Measurements from ENCODE around the gene XPC.
A peak's percentile ranks its signal among the peaks of the same experiment; 100 is the strongest.

Gene XPC

DNA sequence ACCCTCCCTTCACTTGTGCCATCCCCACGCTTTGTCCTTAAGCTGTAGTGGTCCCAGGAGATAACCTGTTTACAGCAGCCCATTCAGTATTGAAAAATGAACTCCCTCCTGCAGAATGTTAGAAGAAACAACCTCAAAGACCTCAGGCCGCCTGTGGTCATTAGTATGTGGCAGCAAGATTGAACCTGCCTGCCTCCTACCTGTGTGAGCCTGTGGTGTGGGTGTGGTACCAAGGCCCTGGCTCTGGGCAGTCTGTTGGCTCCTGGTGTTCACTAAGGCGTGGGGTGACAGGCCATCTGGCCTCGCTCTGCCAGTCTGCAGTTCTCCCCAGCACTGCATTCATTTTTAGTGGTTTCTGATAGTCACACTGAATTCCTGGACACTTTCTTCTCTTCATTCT is 21.2 kb upstream of the XPC start:
- Histone ChIP-seq H3K36me3 (ENCODE audit: control insufficient read depth, insufficient read depth, low read length) (peaks cover 7% of the 10 kb centered on the region), H3K9me3 (ENCODE audit: control insufficient read depth, low read length) (no peaks in the 10 kb centered on the region), H3K4me1 (ENCODE audit: control insufficient read depth, insufficient read depth, low read length) (no peaks in the 10 kb centered on the region), H3K4me3 (ENCODE audit: insufficient read depth, low read depth, low read length) (no peak overlapping the region), H3K27me3 (ENCODE audit: control insufficient read depth, insufficient read depth, low read length, poor library complexity, severe bottlenecking) (no peaks in the 10 kb centered on the region), H3K27ac (ENCODE audit: insufficient read depth, low read depth, low read length, poor library complexity, severe bottlenecking) (no peak overlapping the region)
- 93 to 97% methylated on average over 4 of the region's 4 CpGs for WGBS, 2 experiments

DNA sequence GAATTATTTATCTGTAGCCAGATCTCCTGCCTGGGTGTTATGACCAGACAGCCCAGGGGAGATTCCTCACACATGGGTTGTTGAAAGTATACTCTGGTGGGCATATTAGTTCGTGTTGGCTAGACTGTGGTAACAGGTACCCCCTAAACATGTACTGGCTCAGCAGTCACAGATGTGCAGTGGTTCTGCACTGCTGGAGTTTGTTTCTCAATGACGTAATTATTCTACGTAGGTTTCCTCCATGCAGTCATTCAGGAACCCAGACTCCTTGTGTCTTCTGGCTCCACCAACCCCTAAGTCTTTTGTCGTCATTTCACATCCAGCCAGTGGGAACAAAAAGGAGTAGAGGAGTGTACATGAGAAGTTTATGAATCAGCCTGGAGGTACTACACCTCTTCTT is 16.5 kb upstream of the XPC start:
- no peaks in the 10 kb centered on the region for H3K27me3 ChIP-seq (ENCODE audit: control insufficient read depth, insufficient read depth, low read length, poor library complexity, severe bottlenecking)
- H3K4me1 ChIP-seq (ENCODE audit: control insufficient read depth, insufficient read depth, low read length) = no peaks in the 10 kb centered on the region
- H3K4me3 ChIP-seq (ENCODE audit: insufficient read depth, low read depth, low read length) = no peak overlapping the region
- H3K27ac ChIP-seq (ENCODE audit: insufficient read depth, low read depth, low read length, poor library complexity, severe bottlenecking) = no peak overlapping the region
- H3K36me3 ChIP-seq (ENCODE audit: control insufficient read depth, insufficient read depth, low read length) = peaks cover 7% of the 10 kb centered on the region
- no peaks in the 10 kb centered on the region for H3K9me3 ChIP-seq (ENCODE audit: control insufficient read depth, low read length)
- WGBS, 2 experiments = 97% methylated on average over 4 of the region's 4 CpGs

GRCh38 chr3:14188041-14188754 is 9.8 kb upstream of the XPC start:
- WGBS, 2 experiments = 89 to 95% methylated on average over 3 of the region's 4 CpGs

DNA sequence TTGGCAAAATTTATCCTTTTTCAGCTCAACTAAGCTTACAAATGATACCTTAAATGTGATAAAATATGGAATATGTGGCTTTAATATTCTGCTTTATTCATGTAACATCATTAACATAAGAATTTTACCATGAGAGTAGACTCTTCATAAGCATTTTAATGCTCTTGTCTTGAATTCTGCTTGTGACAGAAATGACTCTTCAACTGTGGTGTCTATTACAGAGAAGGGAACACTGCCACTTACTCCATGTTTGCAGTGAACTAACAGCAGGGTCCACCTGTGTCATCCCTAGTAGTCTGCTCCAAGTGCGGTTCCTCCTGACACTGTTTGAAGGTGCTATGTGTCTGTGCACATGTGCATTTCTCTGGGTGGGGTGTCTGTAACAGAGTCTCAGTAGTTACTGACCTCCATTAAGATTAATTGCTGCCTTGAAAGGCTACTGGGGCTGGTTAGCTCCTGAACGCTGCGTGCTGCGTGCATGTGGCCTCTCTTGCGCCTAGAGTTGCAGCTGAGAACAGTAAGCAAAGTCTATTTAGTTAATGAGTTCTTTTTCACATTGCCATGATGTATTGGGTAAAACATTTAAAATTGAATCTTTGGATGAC is 8.6 kb upstream of the XPC start:
- Histone ChIP-seq H3K27me3 (ENCODE audit: control insufficient read depth, insufficient read depth, low read length, poor library complexity, severe bottlenecking) (no peaks in the 10 kb centered on the region), H3K36me3 (ENCODE audit: control insufficient read depth, insufficient read depth, low read length) (peaks cover 15% of the 10 kb centered on the region), H3K27ac (ENCODE audit: insufficient read depth, low read depth, low read length, poor library complexity, severe bottlenecking) (no peak overlapping the region), H3K4me1 (ENCODE audit: control insufficient read depth, insufficient read depth, low read length) (no peaks in the 10 kb centered on the region), H3K9me3 (ENCODE audit: control insufficient read depth, low read length) (no peaks in the 10 kb centered on the region), H3K4me3 (ENCODE audit: insufficient read depth, low read depth, low read length) (no peak overlapping the region)
- 95 to 97% methylated on average over 5 of the region's 5 CpGs for WGBS, 2 experiments

More at GRCh38 chr3:14188041-14188754, 9.8 kb upstream of the XPC start:
- peaks cover 6% of the 10 kb centered on the region for H3K36me3 ChIP-seq (ENCODE audit: control insufficient read depth, insufficient read depth, low read length)
- no peaks in the 10 kb centered on the region for H3K4me1 ChIP-seq (ENCODE audit: control insufficient read depth, insufficient read depth, low read length)
- no peaks in the 10 kb centered on the region for H3K9me3 ChIP-seq (ENCODE audit: control insufficient read depth, low read length)
- H3K4me3 ChIP-seq (ENCODE audit: insufficient read depth, low read depth, low read length) = no peak overlapping the region
- no peak overlapping the region for H3K27ac ChIP-seq (ENCODE audit: insufficient read depth, low read depth, low read length, poor library complexity, severe bottlenecking)
- H3K27me3 ChIP-seq (ENCODE audit: control insufficient read depth, insufficient read depth, low read length, poor library complexity, severe bottlenecking) = no peaks in the 10 kb centered on the region

DNA sequence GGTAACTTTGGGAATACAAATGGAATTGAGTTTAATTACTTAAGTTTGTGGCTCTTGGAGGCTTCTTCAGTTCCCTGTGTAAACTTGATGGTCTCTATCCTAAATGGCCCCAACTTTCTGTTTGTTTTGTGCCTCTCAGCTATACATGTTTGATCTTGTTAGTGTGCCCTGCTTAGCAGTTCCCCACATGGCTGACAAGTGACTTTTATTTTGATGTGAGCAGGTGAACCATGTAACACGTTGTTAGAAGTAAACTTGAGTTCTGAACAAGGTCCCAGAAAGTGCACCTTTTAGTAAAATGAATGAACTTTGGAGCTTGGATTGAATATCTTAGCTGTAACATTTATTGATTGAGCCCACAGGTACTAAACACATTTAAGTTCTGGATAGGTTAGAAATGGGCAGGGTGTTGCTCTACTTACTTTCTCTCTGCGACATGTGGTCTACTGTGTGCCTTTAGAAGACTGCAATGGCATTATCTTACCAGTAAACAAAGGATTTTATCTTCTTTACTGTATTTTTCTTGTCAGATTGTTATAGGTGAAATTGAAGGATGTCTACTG is 4.7 kb upstream of the XPC start:
- 89 to 93% methylated on average over 2 of the region's 2 CpGs for WGBS, 2 experiments
- no peaks in the 10 kb centered on the region for H3K9me3 ChIP-seq (ENCODE audit: control insufficient read depth, low read length)
- peaks cover 16% of the 10 kb centered on the region for H3K36me3 ChIP-seq (ENCODE audit: control insufficient read depth, insufficient read depth, low read length)
- H3K4me3 ChIP-seq (ENCODE audit: insufficient read depth, low read depth, low read length) = no peak overlapping the region
- H3K27ac ChIP-seq (ENCODE audit: insufficient read depth, low read depth, low read length, poor library complexity, severe bottlenecking) = no peak overlapping the region
- H3K4me1 ChIP-seq (ENCODE audit: control insufficient read depth, insufficient read depth, low read length) = peaks cover 8% of the 10 kb centered on the region
- no peaks in the 10 kb centered on the region for H3K27me3 ChIP-seq (ENCODE audit: control insufficient read depth, insufficient read depth, low read length, poor library complexity, severe bottlenecking)

DNA sequence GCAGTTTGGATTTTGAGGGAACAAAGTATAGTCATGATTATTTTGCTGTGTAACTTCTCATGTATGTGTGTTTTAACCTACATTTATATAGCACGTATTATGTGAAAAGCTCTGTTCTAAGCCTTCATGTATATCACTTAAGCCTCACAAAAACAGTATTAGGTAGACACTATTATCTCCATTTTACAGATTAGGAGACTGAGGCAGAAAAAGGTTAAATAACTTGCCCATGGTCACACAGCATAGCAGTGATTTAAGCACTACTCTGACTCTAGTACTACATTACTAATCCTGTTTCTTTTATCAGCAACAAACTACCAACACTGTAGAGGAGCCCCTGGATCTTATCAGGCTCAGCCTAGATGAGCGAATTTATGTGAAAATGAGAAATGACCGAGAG is 2.9 kb upstream of the XPC start:
- WGBS, 2 experiments = 94 to 100% methylated on average over 3 of the region's 3 CpGs
- Histone ChIP-seq H3K27me3 (ENCODE audit: control insufficient read depth, insufficient read depth, low read length, poor library complexity, severe bottlenecking) (no peaks in the 10 kb centered on the region), H3K4me3 (ENCODE audit: insufficient read depth, low read depth, low read length) (no peak overlapping the region), H3K36me3 (ENCODE audit: control insufficient read depth, insufficient read depth, low read length) (peaks cover 16% of the 10 kb centered on the region), H3K9me3 (ENCODE audit: control insufficient read depth, low read length) (no peaks in the 10 kb centered on the region), H3K4me1 (ENCODE audit: control insufficient read depth, insufficient read depth, low read length) (peaks cover 8% of the 10 kb centered on the region), H3K27ac (ENCODE audit: insufficient read depth, low read depth, low read length, poor library complexity, severe bottlenecking) (no peak overlapping the region)

- Histone ChIP-seq H3K27me3 (ENCODE audit: control insufficient read depth, insufficient read depth, low read length, poor library complexity, severe bottlenecking) (no peaks in the 10 kb centered on the region), H3K4me1 (ENCODE audit: control insufficient read depth, insufficient read depth, low read length) (peaks cover 8% of the 10 kb centered on the region), H3K27ac (ENCODE audit: insufficient read depth, low read depth, low read length, poor library complexity, severe bottlenecking) (no peak overlapping the region), H3K4me3 (ENCODE audit: insufficient read depth, low read depth, low read length) (peak overlapping the region; percentile 83), H3K9me3 (ENCODE audit: control insufficient read depth, low read length) (no peaks in the 10 kb centered on the region), H3K36me3 (ENCODE audit: control insufficient read depth, insufficient read depth, low read length) (peaks cover 10% of the 10 kb centered on the region)
- whole genome bisulfite sequencing, 2 experiments = 88 to 89% methylated on average over 1 of the region's 1 CpG
These were observed 1.4 kb upstream of the XPC start for GRCh38 chr3:14179795-14180194.

DNA sequence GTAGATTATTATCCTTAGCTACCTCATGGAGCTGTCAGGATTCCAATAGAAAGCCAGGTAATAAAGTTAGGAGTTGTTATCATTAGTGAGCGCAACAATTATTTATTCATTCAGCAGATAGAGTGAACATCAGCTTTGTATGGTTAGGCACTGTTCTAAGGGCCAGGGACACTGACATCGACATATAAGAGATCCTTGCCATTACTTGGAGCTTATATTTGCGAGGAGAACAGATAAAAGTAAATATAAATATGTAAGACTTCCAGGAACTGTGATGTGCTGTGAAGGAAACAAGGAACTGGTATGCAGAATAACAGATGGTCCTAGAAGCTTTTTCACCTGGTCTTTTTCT is 689 bp upstream of the XPC start:
- Histone ChIP-seq H3K27ac (ENCODE audit: insufficient read depth, low read depth, low read length, poor library complexity, severe bottlenecking) (peak overlapping the region; percentile 37), H3K36me3 (ENCODE audit: control insufficient read depth, insufficient read depth, low read length) (peaks cover 10% of the 10 kb centered on the region), H3K9me3 (ENCODE audit: control insufficient read depth, low read length) (no peaks in the 10 kb centered on the region), H3K4me3 (ENCODE audit: insufficient read depth, low read depth, low read length) (peak overlapping the region; percentile 83), H3K27me3 (ENCODE audit: control insufficient read depth, insufficient read depth, low read length, poor library complexity, severe bottlenecking) (no peaks in the 10 kb centered on the region), H3K4me1 (ENCODE audit: control insufficient read depth, insufficient read depth, low read length) (peaks cover 8% of the 10 kb centered on the region)
- 6 to 11% methylated on average over 2 to 3 of the region's 3 CpGs for WGBS, 2 experiments

GRCh38 chr3:14177580-14178246 is 688 bp downstream of the XPC start:
- Histone ChIP-seq H3K4me1 (ENCODE audit: control insufficient read depth, insufficient read depth, low read length) (peaks cover 8% of the 10 kb centered on the region), H3K4me3 (ENCODE audit: insufficient read depth, low read depth, low read length) (peak overlapping the region; percentile 83), H3K9me3 (ENCODE audit: control insufficient read depth, low read length) (no peaks in the 10 kb centered on the region), H3K27ac (ENCODE audit: insufficient read depth, low read depth, low read length, poor library complexity, severe bottlenecking) (no peak overlapping the region), H3K27me3 (ENCODE audit: control insufficient read depth, insufficient read depth, low read length, poor library complexity, severe bottlenecking) (no peaks in the 10 kb centered on the region), H3K36me3 (ENCODE audit: control insufficient read depth, insufficient read depth, low read length) (peaks cover 10% of the 10 kb centered on the region)
- WGBS, 2 experiments = 11% methylated on average over 10 of the region's 10 CpGs

DNA sequence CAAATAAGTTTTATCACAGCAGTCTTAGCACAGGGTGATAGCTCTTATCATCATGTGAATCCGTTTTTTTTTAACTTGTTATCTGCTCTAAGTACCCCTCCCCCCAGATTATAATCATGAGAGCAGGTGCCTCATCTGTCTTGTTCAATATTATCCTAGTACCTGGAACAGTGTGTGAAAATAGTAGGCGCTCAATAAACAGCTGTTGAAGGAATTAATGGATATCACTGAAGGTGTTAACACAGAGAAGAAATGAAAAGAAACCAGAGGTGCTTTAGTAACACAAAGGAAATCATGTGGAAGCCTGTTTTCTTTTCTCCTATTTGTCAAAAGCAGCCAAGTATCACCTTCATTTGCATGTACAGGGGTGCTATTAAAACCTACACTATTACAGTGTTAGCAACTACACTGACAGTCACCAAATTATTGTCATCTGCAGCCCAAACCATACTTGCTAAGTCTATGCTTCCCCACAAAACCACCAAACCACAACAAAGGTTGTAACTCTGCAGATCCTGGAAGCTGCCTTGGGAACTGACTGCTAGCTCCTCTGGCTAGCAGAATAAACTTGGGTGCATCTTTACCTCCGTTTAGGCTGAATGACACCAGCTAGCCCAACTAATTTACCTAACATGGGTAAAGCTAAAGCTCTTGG is 2.9 kb downstream of the XPC start:
- Histone ChIP-seq H3K27ac (ENCODE audit: insufficient read depth, low read depth, low read length, poor library complexity, severe bottlenecking) (no peak overlapping the region), H3K4me1 (ENCODE audit: control insufficient read depth, insufficient read depth, low read length) (peaks cover 8% of the 10 kb centered on the region), H3K27me3 (ENCODE audit: control insufficient read depth, insufficient read depth, low read length, poor library complexity, severe bottlenecking) (no peaks in the 10 kb centered on the region), H3K4me3 (ENCODE audit: insufficient read depth, low read depth, low read length) (no peak overlapping the region), H3K36me3 (ENCODE audit: control insufficient read depth, insufficient read depth, low read length) (peaks cover 15% of the 10 kb centered on the region), H3K9me3 (ENCODE audit: control insufficient read depth, low read length) (no peaks in the 10 kb centered on the region)
- 82 to 83% methylated on average over 3 of the region's 3 CpGs for WGBS, 2 experiments
